Calu3 (cell line): ENCODE data around the gene CACNA1S. TPM values are rescaled to one million over a fixed set of nuclear protein-coding genes. Genes with fewer than 3 reads are reported as not detected.

ENCODE experiments used
- BruUV-seq: library from RNA; stranded (reverse); fragments of 400-500 nt; replicated peaks from 2 replicates; lab custom pipeline; 2021; lab: Mats Ljungman, UMichigan
- CTCF ChIA-PET: fragments of 300-600 bp; sonication (Branson Sonifier 250); formaldehyde crosslinking; loops from one replicate; lab custom pipeline; 2022; ENCODE audit warnings: antibody characterized with exemption; lab: Charles Lee
- DNase-seq: peaks from one replicate; pipeline ENCODE4 v3.0.0; 2022
- H3K27ac Mint-ChIP-seq: one replicate; pipeline ENCODE4 v1.8.0; 2022; ENCODE audit warnings: mixed read lengths; ENCODE audit not compliant: unreplicated experiment
- H3K27me3 Mint-ChIP-seq: one replicate; pipeline ENCODE4 v1.8.0; 2022; ENCODE audit warnings: mixed read lengths; ENCODE audit not compliant: unreplicated experiment
- H3K36me3 Mint-ChIP-seq: one replicate; pipeline ENCODE4 v1.8.0; 2022; ENCODE audit warnings: mild to moderate bottlenecking, moderate library complexity, mixed read lengths; ENCODE audit not compliant: insufficient read depth, unreplicated experiment
- H3K4me1 Mint-ChIP-seq: one replicate; pipeline ENCODE4 v1.8.0; 2022; ENCODE audit warnings: mild to moderate bottlenecking, low read depth, mixed read lengths; ENCODE audit not compliant: unreplicated experiment
- H3K4me3 Mint-ChIP-seq: one replicate; pipeline ENCODE4 v1.8.0; 2022; ENCODE audit warnings: mild to moderate bottlenecking, low read depth, moderate library complexity, mixed read lengths; ENCODE audit not compliant: unreplicated experiment
- H3K9me3 Mint-ChIP-seq: one replicate; pipeline ENCODE4 v1.8.0; 2022; ENCODE audit warnings: low read depth, mixed read lengths; ENCODE audit not compliant: unreplicated experiment
- CTCF ChIP-seq: fragments of 200-600 bp; IDR thresholded peaks from one replicate; pipeline ENCODE4 v1.8.0; 2022; ENCODE audit warnings: antibody characterized with exemption; ENCODE audit not compliant: unreplicated experiment
- intact Hi-C: fragments of 100-400 bp; cut with micrococcal nuclease; formaldehyde crosslinking; loops from one replicate; pipeline ENCODE4 v1.10.0; 2022; ENCODE audit not compliant: unreplicated experiment
- total RNA-seq: library from RNA; stranded (reverse); gene quantifications from 2 replicates; pipeline ENCODE4 v1.2.3, GENCODE V29; 2022

Gene CACNA1S
- total RNA-seq, 1 experiment from 2014 or later = not detected

- H3K4me3 Mint-ChIP-seq = peak overlapping the region; percentile 11
- CTCF ChIA-PET = interaction anchor here (0.5 to 2.4 kb wide), 9 partner anchors 9 to 579 kb away, joined by 3 to 10 read pairs (median 3); no protein-coding TSS in a partner anchor
- no TSS peak for BruUV-seq
- H3K9me3 Mint-ChIP-seq = no peaks in the 10 kb centered on the region
- TF ChIP-seq CTCF = no peak
- H3K4me1 Mint-ChIP-seq = peaks cover 66% of the 10 kb centered on the region
- H3K27me3 Mint-ChIP-seq = no peaks in the 10 kb centered on the region
- no peak for DNase-seq
- peaks cover 26% of the 10 kb centered on the region for H3K36me3 Mint-ChIP-seq
- H3K27ac Mint-ChIP-seq = peak overlapping the region; percentile 94
- intact Hi-C loops = no loop called here
Observed at GRCh38 chr1:201020040-201020591, 92.1 kb downstream of the CACNA1S start.

- TF ChIP-seq CTCF = no peak
- CTCF ChIA-PET = interaction anchor here (0.5 to 2.4 kb wide), 5 partner anchors 9 to 579 kb away, joined by 3 to 10 read pairs (median 5); no protein-coding TSS in a partner anchor
- peak overlapping the region; percentile 94 for H3K27ac Mint-ChIP-seq
- no TSS peak for BruUV-seq
- H3K27me3 Mint-ChIP-seq = no peaks in the 10 kb centered on the region
- H3K4me3 Mint-ChIP-seq = peak overlapping the region; percentile 26
- no peaks in the 10 kb centered on the region for H3K9me3 Mint-ChIP-seq
- H3K36me3 Mint-ChIP-seq = peaks cover 26% of the 10 kb centered on the region
- H3K4me1 Mint-ChIP-seq = peaks cover 72% of the 10 kb centered on the region
- DNase-seq = peak; percentile 83
- intact Hi-C loops = no loop called here
Observed at GRCh38 chr1:201019321-201019977, 92.8 kb downstream of the CACNA1S start.

- Mint-ChIP-seq H3K36me3 (peaks cover 23% of the 10 kb centered on the region), H3K4me1 (peaks cover 71% of the 10 kb centered on the region), H3K27me3 (no peaks in the 10 kb centered on the region), H3K4me3 (no peak overlapping the region), H3K27ac (peak overlapping the region; percentile 25), H3K9me3 (no peaks in the 10 kb centered on the region)
- no TSS peak for BruUV-seq
- intact Hi-C loops = no loop called here
- TF ChIP-seq CTCF = no peak
- CTCF ChIA-PET = interaction anchor here (0.6 to 0.7 kb wide), 2 partner anchors 19 to 112 kb away, joined by 3 to 4 read pairs; no protein-coding TSS in a partner anchor
- no peak for DNase-seq
Observed at GRCh38 chr1:201017828-201018163, 94.4 kb downstream of the CACNA1S start.

DNA sequence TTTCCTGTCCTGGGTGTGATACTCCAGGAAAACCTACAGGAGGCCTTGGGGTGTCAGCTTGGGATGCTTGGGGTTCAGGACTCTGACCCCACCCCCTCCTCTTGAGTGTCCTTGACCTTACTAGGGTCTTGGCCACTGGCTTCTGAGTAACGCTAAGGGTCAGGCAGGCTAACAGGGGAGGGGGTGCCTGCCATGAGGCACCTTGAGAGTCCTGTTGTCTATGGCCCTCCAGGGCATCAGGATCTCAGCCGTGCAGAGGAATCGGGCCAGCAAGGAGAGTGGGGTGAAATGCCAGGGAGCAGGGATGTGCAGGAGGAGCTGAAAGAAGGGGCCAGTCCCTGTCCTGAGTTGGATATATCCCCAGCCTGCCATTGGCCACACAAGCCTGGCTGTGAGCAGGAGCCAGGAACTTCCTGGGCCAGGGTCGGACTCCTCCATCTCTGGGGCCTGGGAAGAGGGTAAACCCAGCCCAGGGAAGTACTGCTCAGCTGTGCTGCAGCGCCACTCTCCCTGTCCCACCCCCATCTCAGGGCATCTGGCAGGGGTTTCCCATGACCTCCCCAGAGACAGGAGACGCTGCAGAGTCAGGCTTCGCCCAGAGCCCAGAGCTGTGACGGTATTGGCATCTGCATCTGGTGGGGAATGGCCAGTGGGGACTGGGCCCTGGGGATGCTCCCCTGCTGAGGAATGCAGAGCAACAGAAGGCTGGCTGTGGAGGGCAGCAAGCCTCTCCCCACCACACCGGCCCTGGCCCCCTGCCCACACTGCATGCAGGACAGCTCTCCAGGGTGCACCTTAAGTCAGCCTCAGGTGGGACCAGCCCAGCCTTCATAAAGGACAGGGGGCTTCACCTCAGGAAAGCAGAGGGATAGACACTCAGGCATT lies 95.0 kb downstream of the CACNA1S start:
- no peaks in the 10 kb centered on the region for H3K27me3 Mint-ChIP-seq
- peaks cover 65% of the 10 kb centered on the region for H3K4me1 Mint-ChIP-seq
- H3K4me3 Mint-ChIP-seq = no peak overlapping the region
- CTCF ChIA-PET = interaction anchor here (0.6 to 0.7 kb wide), 3 partner anchors 19 to 112 kb away, joined by 3 to 4 read pairs (median 3); no protein-coding TSS in a partner anchor
- DNase-seq = no peak
- peaks cover 17% of the 10 kb centered on the region for H3K36me3 Mint-ChIP-seq
- BruUV-seq = no TSS peak
- H3K27ac Mint-ChIP-seq = no peak overlapping the region
- H3K9me3 Mint-ChIP-seq = no peaks in the 10 kb centered on the region
- TF ChIP-seq CTCF = no peak
- intact Hi-C loops = no loop called here
